WTC11 (cell line): ENCODE results near the gene RNU5B-1. TPM values are rescaled to one million over a fixed set of nuclear protein-coding genes. Genes with fewer than 3 reads are reported as not detected.

Source experiments
- ATAC-seq: fragments of 200-7000 bp; cut with Tn5 transposase; 2 replicates; pipeline ENCODE4 v1.10.0; 2021; ENCODE audit warnings: mild to moderate bottlenecking, moderate library complexity
- CTCF ChIA-PET: fragments of 300-600 bp; sonication (Branson Sonifier 250); formaldehyde crosslinking; loops from one replicate; lab custom pipeline; 2021; ENCODE audit warnings: antibody characterized with exemption; lab: Charles Lee
- POLR2A ChIA-PET: fragments of 350-600 bp; sonication (Branson Sonifier 250); formaldehyde crosslinking; loops from one replicate; lab custom pipeline; 2021; ENCODE audit warnings: antibody characterized with exemption; lab: Charles Lee
- DNase-seq: peaks from one replicate; pipeline ENCODE4 v3.0.0; 2021; ENCODE audit warnings: low spot score
- H3K27ac Mint-ChIP-seq: 2 replicates; pipeline ENCODE4 v1.8.0; 2021; ENCODE audit warnings: mixed read lengths
- H3K27me3 Mint-ChIP-seq: 2 replicates; pipeline ENCODE4 v1.8.0; 2021; ENCODE audit warnings: low read depth, mild to moderate bottlenecking, moderate library complexity, mixed read lengths
- H3K36me3 Mint-ChIP-seq: 2 replicates; pipeline ENCODE4 v1.8.0; 2021; ENCODE audit warnings: mixed read lengths
- H3K4me1 Mint-ChIP-seq: 2 replicates; pipeline ENCODE4 v1.8.0; 2022; ENCODE audit warnings: mixed read lengths
- H3K4me3 Mint-ChIP-seq: 2 replicates; pipeline ENCODE4 v1.8.0; 2021; ENCODE audit warnings: mild to moderate bottlenecking, moderate library complexity, mixed read lengths
- H3K9me3 Mint-ChIP-seq: 2 replicates; pipeline ENCODE4 v1.8.0; 2021; ENCODE audit warnings: mixed read lengths
- GABPB1 ChIP-seq: sonication (generic); formaldehyde crosslinking; IDR thresholded peaks from 2 replicates; pipeline ENCODE4 v1.8.1; 2023; ENCODE audit warnings: mild to moderate bottlenecking, missing genetic modification reagents
- GTF2I ChIP-seq: fragments of 250-450 bp; sonication (Bioruptor Pico); conservative IDR thresholded peaks from 2 replicates; pipeline ENCODE4 v1.4.0; 2021; ENCODE audit warnings: mild to moderate bottlenecking
- PRRX2 ChIP-seq: fragments of 250-450 bp; sonication (Bioruptor Pico); IDR thresholded peaks from 2 replicates; pipeline ENCODE4 v1.8.0; 2021; ENCODE audit warnings: mild to moderate bottlenecking
- SMAD4 ChIP-seq: sonication (generic); formaldehyde crosslinking; IDR thresholded peaks from 2 replicates; pipeline ENCODE4 v1.8.0; 2022; ENCODE audit warnings: mild to moderate bottlenecking, missing genetic modification reagents
- ZNF219 ChIP-seq: sonication (generic); formaldehyde crosslinking; IDR thresholded peaks from 2 replicates; pipeline ENCODE4 v1.8.0; 2023; ENCODE audit warnings: missing genetic modification reagents, mild to moderate bottlenecking, borderline replicate concordance
- total RNA-seq: library from RNA; stranded (reverse); gene quantifications from 3 replicates; pipeline ENCODE4 v1.2.3, GENCODE V29; 2021
- TF ChIP-seq, protein P1 (sequence below): fragments of 250-450 bp; sonication (Bioruptor Pico); IDR thresholded peaks from 2 replicates; pipeline ENCODE4 v1.9.0; 2021; ENCODE audit warnings: mild to moderate bottlenecking
- TF ChIP-seq, protein P2 (sequence below): sonication (generic); formaldehyde crosslinking; IDR thresholded peaks from 2 replicates; pipeline ENCODE4 v1.8.0; 2023; ENCODE audit warnings: missing genetic modification reagents
- TF ChIP-seq, protein P3 (sequence below): sonication (generic); formaldehyde crosslinking; IDR thresholded peaks from 2 replicates; pipeline ENCODE4 v1.8.1; 2023; ENCODE audit warnings: mild to moderate bottlenecking, moderate library complexity, missing genetic modification reagents
- TF ChIP-seq, protein P4 (sequence below): fragments of 200-600 bp; IDR thresholded peaks from 2 replicates; pipeline ENCODE4 v1.8.0; 2022; ENCODE audit warnings: antibody characterized with exemption
- TF ChIP-seq, protein P5 (sequence below): fragments of 250-450 bp; sonication (Bioruptor Pico); IDR thresholded peaks from 2 replicates; pipeline ENCODE4 v1.8.0; 2021; ENCODE audit warnings: mild to moderate bottlenecking
- TF ChIP-seq, protein P6 (sequence below): fragments of 250-450 bp; sonication (Bioruptor Pico); IDR thresholded peaks from 2 replicates; pipeline ENCODE4 v1.9.0; 2021; ENCODE audit warnings: mild to moderate bottlenecking
- TF ChIP-seq, protein P7 (sequence below): sonication (generic); formaldehyde crosslinking; IDR thresholded peaks from 2 replicates; pipeline ENCODE4 v1.8.1; 2023; ENCODE audit warnings: mild to moderate bottlenecking, missing genetic modification reagents, moderate library complexity
- TF ChIP-seq, protein P8 (sequence below): sonication (generic); formaldehyde crosslinking; IDR thresholded peaks from 2 replicates; pipeline ENCODE4 v1.8.0; 2022; ENCODE audit warnings: mild to moderate bottlenecking, missing genetic modification reagents
- TF ChIP-seq, protein P9 (sequence below): sonication (generic); formaldehyde crosslinking; IDR thresholded peaks from 2 replicates; pipeline ENCODE4 v1.8.0; 2022; ENCODE audit warnings: mild to moderate bottlenecking, missing genetic modification reagents

Gene RNU5B-1
- total RNA-seq, 1 experiment from 2014 or later, result not detected

DNA sequence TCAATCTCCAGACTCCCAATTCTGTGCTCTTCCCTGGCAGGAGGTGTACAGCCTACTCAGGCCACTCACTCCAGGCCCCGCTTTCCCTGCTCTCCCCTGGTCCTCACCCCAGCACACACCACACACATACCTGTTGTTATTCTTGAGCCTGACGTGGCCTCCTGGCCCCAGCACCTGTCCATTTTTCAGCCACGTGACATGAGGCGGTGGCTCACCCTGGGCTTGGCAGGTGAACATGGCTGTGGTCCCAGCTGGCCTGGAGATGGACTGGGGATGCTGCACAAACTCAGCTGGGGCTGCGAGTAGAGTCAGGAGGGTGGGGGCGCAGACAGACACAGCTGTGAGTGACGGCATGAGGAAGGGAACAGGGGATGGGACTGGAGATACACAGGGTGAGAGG, 27.3 kb downstream of the RNU5B-1 start:
- Mint-ChIP-seq H3K4me3 (no peak overlapping the region), H3K4me1 (peaks cover 38% of the 10 kb centered on the region), H3K36me3 (peaks cover 23% of the 10 kb centered on the region), H3K27me3 (no peaks in the 10 kb centered on the region), H3K9me3 (no peaks in the 10 kb centered on the region), H3K27ac (no peak overlapping the region)
- ChIA-PET CTCF (interaction anchor here (1.2 kb wide), 1 partner anchor 68 kb away, joined by 3 read pairs; no protein-coding TSS in a partner anchor), POLR2A (no interaction called here)
- ATAC-seq, result no peak
- no peak for TF ChIP-seq GABPB1 (CRISPR knock-in tag)
- TF ChIP-seq, protein P1, sequence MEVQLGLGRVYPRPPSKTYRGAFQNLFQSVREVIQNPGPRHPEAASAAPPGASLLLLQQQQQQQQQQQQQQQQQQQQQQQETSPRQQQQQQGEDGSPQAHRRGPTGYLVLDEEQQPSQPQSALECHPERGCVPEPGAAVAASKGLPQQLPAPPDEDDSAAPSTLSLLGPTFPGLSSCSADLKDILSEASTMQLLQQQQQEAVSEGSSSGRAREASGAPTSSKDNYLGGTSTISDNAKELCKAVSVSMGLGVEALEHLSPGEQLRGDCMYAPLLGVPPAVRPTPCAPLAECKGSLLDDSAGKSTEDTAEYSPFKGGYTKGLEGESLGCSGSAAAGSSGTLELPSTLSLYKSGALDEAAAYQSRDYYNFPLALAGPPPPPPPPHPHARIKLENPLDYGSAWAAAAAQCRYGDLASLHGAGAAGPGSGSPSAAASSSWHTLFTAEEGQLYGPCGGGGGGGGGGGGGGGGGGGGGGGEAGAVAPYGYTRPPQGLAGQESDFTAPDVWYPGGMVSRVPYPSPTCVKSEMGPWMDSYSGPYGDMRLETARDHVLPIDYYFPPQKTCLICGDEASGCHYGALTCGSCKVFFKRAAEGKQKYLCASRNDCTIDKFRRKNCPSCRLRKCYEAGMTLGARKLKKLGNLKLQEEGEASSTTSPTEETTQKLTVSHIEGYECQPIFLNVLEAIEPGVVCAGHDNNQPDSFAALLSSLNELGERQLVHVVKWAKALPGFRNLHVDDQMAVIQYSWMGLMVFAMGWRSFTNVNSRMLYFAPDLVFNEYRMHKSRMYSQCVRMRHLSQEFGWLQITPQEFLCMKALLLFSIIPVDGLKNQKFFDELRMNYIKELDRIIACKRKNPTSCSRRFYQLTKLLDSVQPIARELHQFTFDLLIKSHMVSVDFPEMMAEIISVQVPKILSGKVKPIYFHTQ (CRISPR knock-in tag), result no peak
- no peak for DNase-seq

DNA sequence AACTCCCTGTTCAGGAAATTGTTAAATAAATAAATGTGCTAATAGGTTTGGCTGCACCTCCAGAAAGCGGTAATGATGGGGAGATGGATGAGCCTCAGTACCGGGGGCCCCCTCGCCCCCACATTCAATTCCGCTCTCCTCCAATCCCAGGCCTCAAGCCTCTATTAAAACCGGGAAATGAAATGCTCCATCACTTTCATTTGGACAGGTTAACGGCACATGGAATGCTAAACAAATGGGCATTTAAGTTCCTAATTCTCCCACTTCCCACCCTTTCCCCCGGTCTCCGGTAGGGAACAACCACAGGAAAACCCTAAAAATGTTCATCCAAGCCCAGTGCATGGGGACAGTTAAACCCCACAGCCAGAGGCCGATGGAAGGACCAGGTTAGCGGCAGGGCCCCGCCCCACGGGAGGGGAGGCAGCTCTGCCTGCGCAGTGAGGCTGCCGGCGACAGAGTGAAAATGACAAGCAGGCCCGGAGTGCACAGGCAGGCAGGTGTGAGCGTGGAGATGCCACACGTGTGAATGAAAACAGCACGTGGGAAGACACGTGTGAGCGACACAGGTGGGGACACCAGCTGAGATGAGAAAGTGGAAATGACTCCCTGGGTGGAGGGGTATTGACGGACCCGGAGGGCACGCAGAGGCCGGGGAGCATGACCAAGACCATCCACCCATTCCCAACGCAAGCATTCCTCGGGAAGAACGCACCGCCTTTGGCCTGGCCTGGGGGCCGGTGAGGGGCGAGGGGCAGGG, 28.1 kb downstream of the RNU5B-1 start:
- POLR2A ChIA-PET, result no interaction called here

More for the DNA sequence above, 28.1 kb downstream of the RNU5B-1 start:
- peaks cover 43% of the 10 kb centered on the region for H3K4me1 Mint-ChIP-seq
- H3K4me3 Mint-ChIP-seq, result no peak overlapping the region
- no peak for DNase-seq
- no peak for ATAC-seq
- TF ChIP-seq, protein P2, sequence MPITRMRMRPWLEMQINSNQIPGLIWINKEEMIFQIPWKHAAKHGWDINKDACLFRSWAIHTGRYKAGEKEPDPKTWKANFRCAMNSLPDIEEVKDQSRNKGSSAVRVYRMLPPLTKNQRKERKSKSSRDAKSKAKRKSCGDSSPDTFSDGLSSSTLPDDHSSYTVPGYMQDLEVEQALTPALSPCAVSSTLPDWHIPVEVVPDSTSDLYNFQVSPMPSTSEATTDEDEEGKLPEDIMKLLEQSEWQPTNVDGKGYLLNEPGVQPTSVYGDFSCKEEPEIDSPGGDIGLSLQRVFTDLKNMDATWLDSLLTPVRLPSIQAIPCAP (CRISPR knock-in tag), result no peak
- TF ChIP-seq, protein P3, sequence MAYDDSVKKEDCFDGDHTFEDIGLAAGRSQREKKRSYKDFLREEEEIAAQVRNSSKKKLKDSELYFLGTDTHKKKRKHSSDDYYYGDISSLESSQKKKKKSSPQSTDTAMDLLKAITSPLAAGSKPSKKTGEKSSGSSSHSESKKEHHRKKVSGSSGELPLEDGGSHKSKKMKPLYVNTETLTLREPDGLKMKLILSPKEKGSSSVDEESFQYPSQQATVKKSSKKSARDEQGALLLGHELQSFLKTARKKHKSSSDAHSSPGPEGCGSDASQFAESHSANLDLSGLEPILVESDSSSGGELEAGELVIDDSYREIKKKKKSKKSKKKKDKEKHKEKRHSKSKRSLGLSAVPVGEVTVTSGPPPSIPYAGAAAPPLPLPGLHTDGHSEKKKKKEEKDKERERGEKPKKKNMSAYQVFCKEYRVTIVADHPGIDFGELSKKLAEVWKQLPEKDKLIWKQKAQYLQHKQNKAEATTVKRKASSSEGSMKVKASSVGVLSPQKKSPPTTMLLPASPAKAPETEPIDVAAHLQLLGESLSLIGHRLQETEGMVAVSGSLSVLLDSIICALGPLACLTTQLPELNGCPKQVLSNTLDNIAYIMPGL, result no peak
- TF ChIP-seq GTF2I (CRISPR knock-in tag), result no peak
- TF ChIP-seq, protein P4, sequence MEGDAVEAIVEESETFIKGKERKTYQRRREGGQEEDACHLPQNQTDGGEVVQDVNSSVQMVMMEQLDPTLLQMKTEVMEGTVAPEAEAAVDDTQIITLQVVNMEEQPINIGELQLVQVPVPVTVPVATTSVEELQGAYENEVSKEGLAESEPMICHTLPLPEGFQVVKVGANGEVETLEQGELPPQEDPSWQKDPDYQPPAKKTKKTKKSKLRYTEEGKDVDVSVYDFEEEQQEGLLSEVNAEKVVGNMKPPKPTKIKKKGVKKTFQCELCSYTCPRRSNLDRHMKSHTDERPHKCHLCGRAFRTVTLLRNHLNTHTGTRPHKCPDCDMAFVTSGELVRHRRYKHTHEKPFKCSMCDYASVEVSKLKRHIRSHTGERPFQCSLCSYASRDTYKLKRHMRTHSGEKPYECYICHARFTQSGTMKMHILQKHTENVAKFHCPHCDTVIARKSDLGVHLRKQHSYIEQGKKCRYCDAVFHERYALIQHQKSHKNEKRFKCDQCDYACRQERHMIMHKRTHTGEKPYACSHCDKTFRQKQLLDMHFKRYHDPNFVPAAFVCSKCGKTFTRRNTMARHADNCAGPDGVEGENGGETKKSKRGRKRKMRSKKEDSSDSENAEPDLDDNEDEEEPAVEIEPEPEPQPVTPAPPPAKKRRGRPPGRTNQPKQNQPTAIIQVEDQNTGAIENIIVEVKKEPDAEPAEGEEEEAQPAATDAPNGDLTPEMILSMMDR, result no peak
- no peak for TF ChIP-seq PRRX2 (CRISPR knock-in tag)
- TF ChIP-seq ZNF219 (CRISPR knock-in tag), result no peak
- no peak for TF ChIP-seq SMAD4 (CRISPR knock-in tag)
- TF ChIP-seq, protein P5, sequence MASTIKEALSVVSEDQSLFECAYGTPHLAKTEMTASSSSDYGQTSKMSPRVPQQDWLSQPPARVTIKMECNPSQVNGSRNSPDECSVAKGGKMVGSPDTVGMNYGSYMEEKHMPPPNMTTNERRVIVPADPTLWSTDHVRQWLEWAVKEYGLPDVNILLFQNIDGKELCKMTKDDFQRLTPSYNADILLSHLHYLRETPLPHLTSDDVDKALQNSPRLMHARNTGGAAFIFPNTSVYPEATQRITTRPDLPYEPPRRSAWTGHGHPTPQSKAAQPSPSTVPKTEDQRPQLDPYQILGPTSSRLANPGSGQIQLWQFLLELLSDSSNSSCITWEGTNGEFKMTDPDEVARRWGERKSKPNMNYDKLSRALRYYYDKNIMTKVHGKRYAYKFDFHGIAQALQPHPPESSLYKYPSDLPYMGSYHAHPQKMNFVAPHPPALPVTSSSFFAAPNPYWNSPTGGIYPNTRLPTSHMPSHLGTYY (CRISPR knock-in tag), result no peak
- TF ChIP-seq, protein P6, sequence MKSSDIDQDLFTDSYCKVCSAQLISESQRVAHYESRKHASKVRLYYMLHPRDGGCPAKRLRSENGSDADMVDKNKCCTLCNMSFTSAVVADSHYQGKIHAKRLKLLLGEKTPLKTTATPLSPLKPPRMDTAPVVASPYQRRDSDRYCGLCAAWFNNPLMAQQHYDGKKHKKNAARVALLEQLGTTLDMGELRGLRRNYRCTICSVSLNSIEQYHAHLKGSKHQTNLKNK (CRISPR knock-in tag), result no peak
- TF ChIP-seq, protein P7, sequence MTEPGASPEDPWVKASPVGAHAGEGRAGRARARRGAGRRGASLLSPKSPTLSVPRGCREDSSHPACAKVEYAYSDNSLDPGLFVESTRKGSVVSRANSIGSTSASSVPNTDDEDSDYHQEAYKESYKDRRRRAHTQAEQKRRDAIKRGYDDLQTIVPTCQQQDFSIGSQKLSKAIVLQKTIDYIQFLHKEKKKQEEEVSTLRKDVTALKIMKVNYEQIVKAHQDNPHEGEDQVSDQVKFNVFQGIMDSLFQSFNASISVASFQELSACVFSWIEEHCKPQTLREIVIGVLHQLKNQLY (CRISPR knock-in tag), result no peak
- TF ChIP-seq, protein P8, sequence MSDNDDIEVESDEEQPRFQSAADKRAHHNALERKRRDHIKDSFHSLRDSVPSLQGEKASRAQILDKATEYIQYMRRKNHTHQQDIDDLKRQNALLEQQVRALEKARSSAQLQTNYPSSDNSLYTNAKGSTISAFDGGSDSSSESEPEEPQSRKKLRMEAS, result no peak
- TF ChIP-seq, protein P9, sequence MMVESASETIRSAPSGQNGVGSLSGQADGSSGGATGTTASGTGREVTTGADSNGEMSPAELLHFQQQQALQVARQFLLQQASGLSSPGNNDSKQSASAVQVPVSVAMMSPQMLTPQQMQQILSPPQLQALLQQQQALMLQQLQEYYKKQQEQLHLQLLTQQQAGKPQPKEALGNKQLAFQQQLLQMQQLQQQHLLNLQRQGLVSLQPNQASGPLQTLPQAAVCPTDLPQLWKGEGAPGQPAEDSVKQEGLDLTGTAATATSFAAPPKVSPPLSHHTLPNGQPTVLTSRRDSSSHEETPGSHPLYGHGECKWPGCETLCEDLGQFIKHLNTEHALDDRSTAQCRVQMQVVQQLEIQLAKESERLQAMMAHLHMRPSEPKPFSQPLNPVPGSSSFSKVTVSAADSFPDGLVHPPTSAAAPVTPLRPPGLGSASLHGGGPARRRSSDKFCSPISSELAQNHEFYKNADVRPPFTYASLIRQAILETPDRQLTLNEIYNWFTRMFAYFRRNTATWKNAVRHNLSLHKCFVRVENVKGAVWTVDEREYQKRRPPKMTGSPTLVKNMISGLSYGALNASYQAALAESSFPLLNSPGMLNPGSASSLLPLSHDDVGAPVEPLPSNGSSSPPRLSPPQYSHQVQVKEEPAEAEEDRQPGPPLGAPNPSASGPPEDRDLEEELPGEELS (CRISPR knock-in tag), result no peak
- TF ChIP-seq, all 79 proteins: peak for 0
- Mint-ChIP-seq H3K27me3 (no peaks in the 10 kb centered on the region), H3K36me3 (peaks cover 23% of the 10 kb centered on the region), H3K27ac (no peak overlapping the region), H3K9me3 (no peaks in the 10 kb centered on the region)
- CTCF ChIA-PET, result no interaction called here
